Peyer's patch (tissue), 4 donors: ENCODE data around the gene ABR. TPM values are rescaled to one million over a fixed set of nuclear protein-coding genes. Genes with fewer than 3 reads are reported as not detected.

ENCODE experiments used
- DNase-seq, 3 donors: peaks; one replicate each; pipeline ENCODE4 v3.0.0-alpha.2; 2017 to 2019
- H3K27ac ChIP-seq, 4 donors: fragments of 200-600 bp; sonication (generic); one replicate each; pipeline ENCODE4 v1.5.1; 2016 to 2019
- H3K27me3 ChIP-seq, 2 donors: fragments of 200-600 bp; sonication (generic); one replicate each; pipeline ENCODE4 v1.5.1; 2019
- H3K36me3 ChIP-seq, 3 donors: fragments of 200-600 bp; sonication (generic); one replicate each; pipeline ENCODE4 v1.5.1; 2016 to 2019
- H3K4me1 ChIP-seq, 4 donors: fragments of 200-600 bp; sonication (generic); one replicate each; pipeline ENCODE4 v1.5.1; 2016 to 2019
- H3K4me3 ChIP-seq, 4 donors: fragments of 200-600 bp; sonication (generic); 1 replicate in 3 of 4; 2 replicates in 1 of 4; pipeline ENCODE4 v1.5.1; 2016 to 2019; ENCODE audit warnings: mild to moderate bottlenecking in 1 of 4
- H3K9me3 ChIP-seq, 4 donors: fragments of 200-600 bp; sonication (generic); one replicate each; pipeline ENCODE4 v1.5.1; 2016 to 2019; ENCODE audit warnings: mild to moderate bottlenecking in 1 of 4
- POLR2A ChIP-seq, 2 donors: fragments of 450-650 bp; IDR thresholded peaks; one replicate each; pipeline ENCODE4 v1.5.1; 2017; ENCODE audit warnings: antibody characterized with exemption in 2 of 2, mild to moderate bottlenecking in 2 of 2, moderate library complexity in 2 of 2
- total RNA-seq, 4 donors: library from RNA; depleted of rRNA; stranded (reverse); fragments of >200 nt; gene quantifications; one replicate each; pipeline ENCODE4 v1.1.0, GENCODE V29; 2016
- TF ChIP-seq, protein P1 (sequence below), 6 experiments: fragments of 450-650 bp in 4 of 6; fragments of 200-600 bp in 2 of 6; sonication (generic) in 1 of 6; IDR thresholded peaks; one replicate each; pipeline ENCODE4 v1.5.1; 2017 to 2019; ENCODE audit warnings: antibody characterized with exemption in 6 of 6, mild to moderate bottlenecking in 3 of 6, moderate library complexity in 1 of 6

Gene ABR
- total RNA-seq, 4 donors from 2014 or later: 220 to 753 (median 440) TPM

DNA sequence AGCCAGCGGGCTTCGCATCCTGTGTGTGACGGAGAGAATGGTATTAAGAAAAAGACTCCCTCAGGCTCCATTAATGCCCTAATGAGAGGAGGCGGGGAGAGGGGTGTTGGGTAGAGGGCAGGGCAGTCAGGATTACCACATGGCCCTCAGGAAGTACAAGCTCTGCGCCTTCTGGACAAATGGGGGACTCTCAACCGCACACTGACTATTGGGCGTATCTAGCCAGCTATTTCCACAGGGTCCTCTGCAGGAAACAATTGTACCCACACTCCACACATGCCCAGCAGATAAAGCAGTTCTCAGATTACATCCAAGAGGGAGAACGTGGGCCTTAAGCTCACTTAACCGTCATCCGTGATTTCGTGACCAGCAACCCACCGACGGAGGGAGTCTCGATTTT is 214.9 kb downstream of the ABR start:
- Histone ChIP-seq H3K27me3 (no peaks in the 10 kb centered on the region), H3K4me3 (no peak overlapping the region), H3K36me3 (no peaks in the 10 kb centered on the region), H3K9me3 (no peaks in the 10 kb centered on the region), H3K4me1 (no peaks in the 10 kb centered on the region), H3K27ac (peak overlapping the region in 1 of 4 donors; percentile 40)
- TF ChIP-seq POLR2A (IDR thresholded peaks at IDR 0.05): no peak
- TF ChIP-seq, protein P1, sequence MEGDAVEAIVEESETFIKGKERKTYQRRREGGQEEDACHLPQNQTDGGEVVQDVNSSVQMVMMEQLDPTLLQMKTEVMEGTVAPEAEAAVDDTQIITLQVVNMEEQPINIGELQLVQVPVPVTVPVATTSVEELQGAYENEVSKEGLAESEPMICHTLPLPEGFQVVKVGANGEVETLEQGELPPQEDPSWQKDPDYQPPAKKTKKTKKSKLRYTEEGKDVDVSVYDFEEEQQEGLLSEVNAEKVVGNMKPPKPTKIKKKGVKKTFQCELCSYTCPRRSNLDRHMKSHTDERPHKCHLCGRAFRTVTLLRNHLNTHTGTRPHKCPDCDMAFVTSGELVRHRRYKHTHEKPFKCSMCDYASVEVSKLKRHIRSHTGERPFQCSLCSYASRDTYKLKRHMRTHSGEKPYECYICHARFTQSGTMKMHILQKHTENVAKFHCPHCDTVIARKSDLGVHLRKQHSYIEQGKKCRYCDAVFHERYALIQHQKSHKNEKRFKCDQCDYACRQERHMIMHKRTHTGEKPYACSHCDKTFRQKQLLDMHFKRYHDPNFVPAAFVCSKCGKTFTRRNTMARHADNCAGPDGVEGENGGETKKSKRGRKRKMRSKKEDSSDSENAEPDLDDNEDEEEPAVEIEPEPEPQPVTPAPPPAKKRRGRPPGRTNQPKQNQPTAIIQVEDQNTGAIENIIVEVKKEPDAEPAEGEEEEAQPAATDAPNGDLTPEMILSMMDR (IDR thresholded peaks at IDR 0.05): no peak
- no peak for DNase-seq

DNA sequence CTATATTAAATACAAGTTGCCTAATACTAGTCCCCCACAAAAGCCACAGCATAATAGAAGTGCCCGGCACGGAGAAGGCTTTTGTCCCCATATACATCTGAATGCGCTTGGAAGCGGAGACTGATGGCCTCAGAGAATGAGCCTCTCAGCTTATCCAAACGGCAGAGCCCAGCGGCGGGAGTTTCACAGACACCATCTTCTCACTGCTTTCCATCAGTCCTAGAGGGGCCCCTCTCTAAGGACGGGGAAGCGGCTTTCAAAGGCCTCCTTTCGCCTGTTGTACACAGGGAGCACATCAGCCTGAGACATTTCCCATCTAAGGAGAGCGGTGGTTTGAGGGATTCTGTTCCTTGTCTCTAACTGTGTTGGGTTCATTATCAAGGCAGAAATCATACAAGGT is 217.1 kb downstream of the ABR start:
- H3K27ac ChIP-seq: no peak overlapping the region

DNA sequence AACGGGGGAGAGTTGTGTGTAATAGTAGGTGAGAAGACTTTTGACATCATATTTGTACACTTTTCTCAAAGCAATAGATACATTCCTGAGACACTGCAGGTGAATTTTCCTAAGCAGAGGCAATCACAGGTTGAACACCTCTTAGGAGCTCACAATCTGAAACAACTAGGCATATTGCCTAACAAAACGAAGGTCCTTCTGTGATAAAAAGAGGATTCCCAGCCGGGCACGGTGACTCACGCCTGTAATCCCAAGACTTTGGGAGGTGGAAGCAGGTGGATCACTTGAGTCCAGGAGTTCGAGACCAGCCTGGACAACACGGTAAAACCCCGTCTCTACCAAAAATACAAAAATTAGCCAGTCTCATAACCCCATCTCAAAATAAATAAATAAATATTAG is 217.6 kb downstream of the ABR start:
- Histone ChIP-seq H3K4me3 (no peak overlapping the region), H3K27me3 (no peaks in the 10 kb centered on the region), H3K36me3 (no peaks in the 10 kb centered on the region), H3K27ac (no peak overlapping the region), H3K9me3 (no peaks in the 10 kb centered on the region), H3K4me1 (no peaks in the 10 kb centered on the region)
- TF ChIP-seq POLR2A (IDR thresholded peaks at IDR 0.05): no peak
- TF ChIP-seq, protein P1 (IDR thresholded peaks at IDR 0.05): no peak
- DNase-seq: no peak

More for the DNA sequence above, 217.1 kb downstream of the ABR start:
- H3K4me1 ChIP-seq: no peaks in the 10 kb centered on the region
- no peaks in the 10 kb centered on the region for H3K36me3 ChIP-seq
- no peak for DNase-seq
- no peak for TF ChIP-seq POLR2A (IDR thresholded peaks at IDR 0.05)
- TF ChIP-seq, protein P1 (IDR thresholded peaks at IDR 0.05): no peak
- H3K4me3 ChIP-seq: no peak overlapping the region
- H3K27me3 ChIP-seq: no peaks in the 10 kb centered on the region
- H3K9me3 ChIP-seq: no peaks in the 10 kb centered on the region

DNA sequence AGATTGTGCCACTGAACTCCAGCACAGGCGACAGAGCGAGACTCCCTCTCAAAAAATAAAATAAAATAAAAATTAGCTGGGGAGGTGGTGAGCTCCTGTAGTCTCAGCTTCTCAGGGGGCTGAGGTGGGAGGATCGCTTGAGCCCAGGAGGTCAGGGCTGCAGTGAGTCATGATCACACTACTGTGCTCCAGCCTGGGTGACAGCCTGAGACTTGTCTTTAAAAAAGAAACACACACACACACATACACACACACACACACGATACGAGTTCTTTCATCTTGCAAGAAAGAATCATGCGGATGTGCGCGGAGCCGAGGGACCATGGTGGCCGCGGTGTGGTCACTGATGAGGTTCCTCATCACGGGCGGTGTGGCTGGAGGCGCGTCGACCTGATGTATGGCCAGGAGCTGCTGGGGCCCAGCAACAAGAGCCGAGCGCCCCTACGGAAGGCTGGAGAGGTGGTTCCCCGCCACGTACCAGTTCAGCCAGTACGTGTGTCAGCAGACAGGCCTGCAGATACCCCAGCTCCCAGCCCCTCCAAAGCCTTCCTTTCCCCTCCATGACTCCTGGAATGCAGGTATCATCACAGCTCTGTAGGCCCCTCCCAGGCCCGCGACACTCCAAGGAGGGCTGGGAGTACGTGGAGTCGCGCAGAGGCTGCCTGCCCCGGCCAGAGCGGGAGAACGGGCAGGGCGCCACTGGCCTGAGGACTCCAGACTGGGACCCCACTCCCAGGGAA is 220.9 kb downstream of the ABR start:
- Histone ChIP-seq H3K27me3 (no peaks in the 10 kb centered on the region), H3K4me3 (no peak overlapping the region), H3K4me1 (no peaks in the 10 kb centered on the region), H3K27ac (peak overlapping the region in 1 of 4 donors; percentile 68), H3K36me3 (no peaks in the 10 kb centered on the region), H3K9me3 (no peaks in the 10 kb centered on the region)
- no peak for DNase-seq
- TF ChIP-seq, protein P1 (IDR thresholded peaks at IDR 0.05): no peak
- no peak for TF ChIP-seq POLR2A (IDR thresholded peaks at IDR 0.05)

DNA sequence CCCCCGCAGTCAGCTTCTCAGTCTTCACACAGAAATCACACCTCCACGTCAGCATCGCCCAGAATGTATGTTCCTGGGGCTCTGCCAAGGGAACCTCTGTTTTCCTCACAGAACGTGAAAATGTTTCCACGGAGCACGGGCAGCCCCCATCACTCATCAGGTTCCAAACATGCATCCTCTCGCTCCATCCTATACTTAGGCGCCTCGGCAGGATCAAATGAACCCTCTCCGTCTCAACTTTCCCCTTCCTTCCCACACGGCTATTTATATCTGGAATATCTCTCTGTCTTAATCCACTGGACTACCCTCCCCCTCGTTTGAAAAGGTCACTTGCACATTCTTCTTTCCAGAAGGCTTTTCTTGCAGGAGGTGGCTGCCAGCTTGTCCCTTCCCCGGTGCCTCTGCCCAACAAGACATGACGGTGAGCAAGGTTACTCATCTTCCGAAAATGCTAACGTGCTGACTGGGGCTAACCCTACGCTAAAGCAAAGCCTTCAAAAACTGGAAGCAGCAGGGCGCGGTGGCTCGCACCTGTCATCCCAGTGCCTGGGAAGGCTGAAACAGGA is 221.8 kb downstream of the ABR start:
- H3K4me1 ChIP-seq: no peaks in the 10 kb centered on the region
- no peak for DNase-seq

DNA sequence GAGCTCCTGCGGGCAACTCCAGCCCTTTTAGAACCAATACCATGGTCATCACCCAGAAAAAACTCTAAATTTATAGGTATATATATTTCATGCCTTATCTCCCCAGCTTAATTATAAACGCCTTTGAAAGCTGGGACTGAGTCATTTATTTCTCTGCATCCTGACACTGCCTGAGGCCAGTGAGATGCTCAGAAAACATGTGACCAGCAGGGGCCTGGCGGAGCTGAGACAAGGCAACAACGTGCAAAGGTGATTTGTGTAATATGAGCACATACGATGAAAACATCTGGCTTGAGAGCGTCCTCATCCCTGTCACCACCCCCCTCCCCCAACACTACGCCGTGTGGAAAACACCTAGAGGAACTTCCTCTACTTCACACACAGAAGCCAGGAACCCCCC is 222.9 kb downstream of the ABR start:
- no peaks in the 10 kb centered on the region for H3K27me3 ChIP-seq
- H3K36me3 ChIP-seq: no peaks in the 10 kb centered on the region
- no peaks in the 10 kb centered on the region for H3K4me1 ChIP-seq
- H3K4me3 ChIP-seq: no peak overlapping the region
- H3K27ac ChIP-seq: peak overlapping the region in 1 of 4 donors; percentile 68
- no peaks in the 10 kb centered on the region for H3K9me3 ChIP-seq
- no peak for DNase-seq
- TF ChIP-seq POLR2A (IDR thresholded peaks at IDR 0.05): no peak
- TF ChIP-seq, protein P1 (IDR thresholded peaks at IDR 0.05): no peak

More for the DNA sequence above, 221.8 kb downstream of the ABR start:
- no peak for TF ChIP-seq POLR2A (IDR thresholded peaks at IDR 0.05)
- no peaks in the 10 kb centered on the region for H3K9me3 ChIP-seq
- H3K4me3 ChIP-seq: no peak overlapping the region
- H3K27me3 ChIP-seq: no peaks in the 10 kb centered on the region
- peak overlapping the region in 1 of 4 donors; percentile 68 for H3K27ac ChIP-seq
- H3K36me3 ChIP-seq: no peaks in the 10 kb centered on the region
